ENCODE measurements around the gene CRIP2.

Gene CRIP2

GRCh38 chr14:105519946-105520698, 45.5 kb downstream of the CRIP2 start:
- H3K9me3 ChIP-seq (ENCODE audit: insufficient read depth, low read length, severe bottlenecking) = peaks cover 5% of the 10 kb centered on the region
- no peaks in the 10 kb centered on the region for H3K4me1 ChIP-seq (ENCODE audit: insufficient read depth, low read length)
- H3K4me2 ChIP-seq (ENCODE audit: insufficient read depth, low read length) = no peak overlapping the region
- H3K79me2 ChIP-seq (ENCODE audit: insufficient read depth, low read length) = no peaks in the 10 kb centered on the region
- DNase-seq = no peak
- H2AFZ ChIP-seq (ENCODE audit: low read depth, low read length) = no peak overlapping the region
- H3K36me3 ChIP-seq (ENCODE audit: insufficient read depth, low read length) = no peaks in the 10 kb centered on the region
- no peak for ATAC-seq (ENCODE audit: insufficient read depth, low read depth)
- TF ChIP-seq CTCF (IDR thresholded peaks at IDR 0.05; ENCODE audit: borderline replicate concordance, extremely low read depth, low read length, poor library complexity, severe bottlenecking) = no peak
- TF ChIP-seq EZH2 (IDR thresholded peaks at IDR 0.05; ENCODE audit: borderline replicate concordance, low read depth, low read length, severe bottlenecking) = no peak
- H3K9ac ChIP-seq (ENCODE audit: low read depth, low read length) = no peak overlapping the region
- H3K4me3 ChIP-seq (ENCODE audit: low read depth in 1 of 2, low read length in 2 of 2) = no peak overlapping the region
- H3K27me3 ChIP-seq (ENCODE audit: insufficient read depth, low read length, poor library complexity) = no peaks in the 10 kb centered on the region
- H3K27ac ChIP-seq (ENCODE audit: low read length) = no peak overlapping the region
- H4K20me1 ChIP-seq (ENCODE audit: insufficient read depth, low read length) = no peaks in the 10 kb centered on the region

- ATAC-seq (ENCODE audit: insufficient read depth, low read depth) (no peak), DNase-seq (no peak)
- Histone ChIP-seq H3K36me3 (ENCODE audit: insufficient read depth, low read length) (no peaks in the 10 kb centered on the region), H3K27me3 (ENCODE audit: insufficient read depth, low read length, poor library complexity) (no peaks in the 10 kb centered on the region), H3K4me1 (ENCODE audit: insufficient read depth, low read length) (peaks cover 12% of the 10 kb centered on the region), H3K9ac (ENCODE audit: low read depth, low read length) (no peak overlapping the region), H3K27ac (ENCODE audit: low read length) (no peak overlapping the region), H4K20me1 (ENCODE audit: insufficient read depth, low read length) (no peaks in the 10 kb centered on the region), H2AFZ (ENCODE audit: low read depth, low read length) (no peak overlapping the region), H3K9me3 (ENCODE audit: insufficient read depth, low read length, severe bottlenecking) (no peaks in the 10 kb centered on the region), H3K4me2 (ENCODE audit: insufficient read depth, low read length) (no peak overlapping the region), H3K79me2 (ENCODE audit: insufficient read depth, low read length) (no peaks in the 10 kb centered on the region), H3K4me3 (ENCODE audit: low read depth in 1 of 2, low read length in 2 of 2) (no peak overlapping the region)
- TF ChIP-seq CTCF (IDR thresholded peaks at IDR 0.05; ENCODE audit: borderline replicate concordance, extremely low read depth, low read length, poor library complexity, severe bottlenecking) (no peak), EZH2 (IDR thresholded peaks at IDR 0.05; ENCODE audit: borderline replicate concordance, low read depth, low read length, severe bottlenecking) (no peak)
Observed at GRCh38 chr14:105525326-105525725, 50.7 kb downstream of the CRIP2 start.

- no peaks in the 10 kb centered on the region for H3K36me3 ChIP-seq (ENCODE audit: insufficient read depth, low read length)
- no peak for TF ChIP-seq EZH2 (IDR thresholded peaks at IDR 0.05; ENCODE audit: borderline replicate concordance, low read depth, low read length, severe bottlenecking)
- no peak for TF ChIP-seq CTCF (IDR thresholded peaks at IDR 0.05; ENCODE audit: borderline replicate concordance, extremely low read depth, low read length, poor library complexity, severe bottlenecking)
- H2AFZ ChIP-seq (ENCODE audit: low read depth, low read length) = no peak within 1 kb of the TSS
- no peak for DNase-seq
- no peak for ATAC-seq (ENCODE audit: insufficient read depth, low read depth)
- H3K27me3 ChIP-seq (ENCODE audit: insufficient read depth, low read length, poor library complexity) = no peaks in the 10 kb centered on the region
- no peak within 1 kb of the TSS for H3K27ac ChIP-seq (ENCODE audit: low read length)
- no peaks in the 10 kb centered on the region for H3K79me2 ChIP-seq (ENCODE audit: insufficient read depth, low read length)
- no peak within 1 kb of the TSS for H3K4me3 ChIP-seq (ENCODE audit: low read depth in 1 of 2, low read length in 2 of 2)
- peaks cover 12% of the 10 kb centered on the region for H3K4me1 ChIP-seq (ENCODE audit: insufficient read depth, low read length)
- no peaks in the 10 kb centered on the region for H3K9me3 ChIP-seq (ENCODE audit: insufficient read depth, low read length, severe bottlenecking)
- no peak within 1 kb of the TSS for H3K9ac ChIP-seq (ENCODE audit: low read depth, low read length)
- no peak within 1 kb of the TSS for H3K4me2 ChIP-seq (ENCODE audit: insufficient read depth, low read length)
- H4K20me1 ChIP-seq (ENCODE audit: insufficient read depth, low read length) = no peaks in the 10 kb centered on the region
Observed at GRCh38 chr14:105525861-105526775, 51.5 kb downstream of the CRIP2 start, which contains the start of gene TMEM121. Gene TMEM121, plus strand, starts transcription at chr14:105526583. Its CDS starts 2,252 bp downstream, at chr14:105528835.
